Measurements from ENCODE around the gene SRD5A1.

The SRD5A1 gene

GRCh38 chr5:6604341-6604740, 28.9 kb upstream of the SRD5A1 start:
- no peak for DNase-seq (ENCODE audit: low read depth in 2 of 2)

DNA sequence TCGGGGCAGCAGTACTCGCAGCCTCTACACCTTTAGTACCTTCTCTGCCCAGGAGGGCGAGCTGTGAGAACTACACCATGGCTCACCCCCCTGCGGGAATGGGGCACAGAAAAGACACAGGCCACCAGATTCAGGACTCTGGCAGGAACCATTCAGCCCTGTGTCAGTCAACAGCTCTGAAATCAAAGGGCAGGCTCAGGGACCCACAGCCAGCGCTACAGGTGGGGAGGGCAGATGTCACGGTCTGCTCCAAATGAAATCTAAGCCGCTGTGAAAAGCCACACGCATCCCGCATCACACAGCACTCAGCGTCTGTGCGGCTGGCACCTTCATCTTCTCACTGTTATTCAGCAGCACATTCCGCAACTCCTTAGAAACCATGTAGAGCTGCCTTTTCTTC, 28.3 kb upstream of the SRD5A1 start:
- no peak for DNase-seq (ENCODE audit: low read depth in 2 of 2)

GRCh38 chr5:6606884-6607558, 26.2 kb upstream of the SRD5A1 start:
- DNase-seq (ENCODE audit: low read depth in 2 of 2): no peak

DNA sequence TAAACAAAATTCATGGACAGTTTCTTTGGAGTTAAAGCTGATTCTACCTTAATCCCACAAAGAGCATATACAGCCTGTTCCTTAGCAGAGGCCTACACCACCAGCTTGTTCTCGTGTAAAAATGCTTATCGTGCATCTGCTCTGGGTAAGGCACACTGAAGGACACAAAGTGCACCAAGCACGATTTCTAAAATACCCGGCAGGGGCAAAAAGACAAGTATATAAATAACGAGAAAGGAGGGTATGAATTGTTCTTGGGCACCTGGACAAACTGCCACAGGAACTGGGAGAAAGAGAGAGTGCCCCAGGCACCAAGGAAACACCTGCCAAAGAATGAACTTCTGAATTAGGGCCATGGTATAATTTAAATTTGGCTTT, 25.7 kb upstream of the SRD5A1 start:
- no peak for DNase-seq (ENCODE audit: low read depth in 2 of 2)

DNA sequence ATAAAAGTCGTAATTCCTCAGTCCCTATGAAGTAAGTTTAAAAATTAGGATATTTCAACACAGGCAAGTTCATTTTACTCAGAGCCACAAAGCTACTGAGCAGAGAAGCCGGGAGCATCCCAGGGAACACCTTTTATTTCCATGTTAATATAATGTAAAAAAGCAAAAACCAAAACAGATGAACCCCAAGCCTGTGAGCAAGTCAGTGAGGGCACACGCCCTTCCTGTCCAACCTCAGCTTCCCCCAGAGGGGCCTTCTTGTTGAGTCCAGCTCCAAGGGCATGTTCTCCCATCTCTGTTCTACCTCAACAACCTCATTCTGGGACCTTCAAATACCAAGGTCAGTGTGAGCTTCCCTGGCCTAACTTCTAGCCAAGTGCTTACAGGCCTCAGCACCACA, 25.2 kb upstream of the SRD5A1 start:
- no peak for DNase-seq (ENCODE audit: low read depth in 2 of 2)

- DNase-seq (ENCODE audit: low read depth in 2 of 2): no peak
These were observed 21.6 kb upstream of the SRD5A1 start for GRCh38 chr5:6611334-6612256.

GRCh38 chr5:6615034-6615815, 18.0 kb upstream of the SRD5A1 start:
- no peak for DNase-seq (ENCODE audit: low read depth in 2 of 2)

DNA sequence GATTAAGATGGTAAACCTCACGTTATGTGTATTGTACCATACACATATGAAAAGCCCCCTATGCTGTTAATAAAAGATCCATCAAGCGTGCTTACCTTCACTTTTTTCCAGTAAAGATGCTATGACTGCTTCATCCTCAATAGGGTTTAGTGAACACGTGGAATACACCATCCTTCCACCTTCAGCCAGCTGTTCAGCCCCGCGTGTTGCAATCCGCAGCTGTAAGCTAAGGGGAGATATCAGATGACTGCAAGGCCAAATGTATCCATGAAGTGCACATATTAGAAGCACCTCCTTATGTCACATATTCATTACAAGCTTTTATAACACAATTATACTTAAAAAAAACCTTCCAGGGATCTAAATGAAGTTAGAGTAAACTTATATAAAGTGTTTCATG, 16.6 kb upstream of the SRD5A1 start:
- no peak for DNase-seq (ENCODE audit: low read depth in 2 of 2)

GRCh38 chr5:6623228-6623627, 10.0 kb upstream of the SRD5A1 start:
- DNase-seq (ENCODE audit: low read depth in 2 of 2): no peak

DNA sequence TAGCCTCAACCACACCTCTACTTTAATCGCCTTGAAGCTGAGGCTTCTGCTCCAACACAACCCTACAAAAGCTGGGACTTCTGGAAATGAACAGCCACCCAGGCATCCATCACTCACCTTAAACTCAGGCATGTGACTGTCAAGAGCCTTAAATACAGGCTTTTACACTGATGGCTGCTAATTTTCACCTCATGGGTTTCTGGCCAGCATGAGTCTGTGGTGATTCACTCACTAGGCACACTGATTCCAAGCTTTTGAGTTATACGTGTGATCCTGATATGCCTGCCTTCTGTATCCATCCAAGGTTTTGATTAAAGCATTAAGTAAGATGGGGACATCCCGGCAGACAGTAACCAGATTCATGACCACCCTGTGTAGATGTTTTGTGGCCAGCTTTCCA, 9.3 kb upstream of the SRD5A1 start:
- no peak for DNase-seq (ENCODE audit: low read depth in 2 of 2)

DNA sequence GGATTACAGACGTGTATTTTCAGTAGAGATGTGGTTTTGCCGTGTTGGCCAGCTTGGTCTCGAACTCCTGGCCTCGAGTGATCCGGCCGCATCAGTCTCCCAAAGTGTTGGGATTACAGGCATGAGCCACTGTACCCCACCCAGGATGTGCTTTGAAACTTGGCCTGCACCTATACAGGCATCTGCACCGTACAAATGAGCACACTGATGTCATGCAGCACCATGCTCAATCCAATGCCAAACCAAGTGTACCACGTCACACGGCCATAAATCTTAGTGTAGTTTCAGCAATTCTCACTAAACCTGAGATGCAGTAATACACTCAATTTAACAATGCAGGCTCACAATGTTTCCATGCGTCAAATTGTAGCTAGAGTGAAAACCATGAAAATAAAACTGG, 6.7 kb upstream of the SRD5A1 start:
- no peak for DNase-seq (ENCODE audit: low read depth in 2 of 2)

DNA sequence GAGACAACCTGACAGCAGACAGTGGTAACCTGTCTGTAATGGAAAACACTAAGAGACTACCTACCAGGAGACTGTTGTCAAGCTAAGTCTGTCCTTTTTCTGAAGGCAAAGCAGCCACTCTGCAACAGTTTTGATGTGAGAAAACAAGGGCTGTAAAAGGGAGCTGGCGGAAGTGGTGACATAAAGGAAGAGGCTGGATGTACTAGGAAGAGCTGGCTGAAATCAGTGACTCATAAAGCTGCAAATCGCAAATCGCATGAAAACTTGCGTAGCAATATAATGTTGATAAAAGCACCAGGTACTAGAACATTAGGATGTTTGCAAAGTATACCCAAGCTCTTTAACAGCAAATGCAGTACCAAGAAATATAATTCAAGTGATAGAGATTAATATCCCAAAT, 1.8 kb upstream of the SRD5A1 start:
- DNase-seq (ENCODE audit: low read depth in 2 of 2): no peak

DNA sequence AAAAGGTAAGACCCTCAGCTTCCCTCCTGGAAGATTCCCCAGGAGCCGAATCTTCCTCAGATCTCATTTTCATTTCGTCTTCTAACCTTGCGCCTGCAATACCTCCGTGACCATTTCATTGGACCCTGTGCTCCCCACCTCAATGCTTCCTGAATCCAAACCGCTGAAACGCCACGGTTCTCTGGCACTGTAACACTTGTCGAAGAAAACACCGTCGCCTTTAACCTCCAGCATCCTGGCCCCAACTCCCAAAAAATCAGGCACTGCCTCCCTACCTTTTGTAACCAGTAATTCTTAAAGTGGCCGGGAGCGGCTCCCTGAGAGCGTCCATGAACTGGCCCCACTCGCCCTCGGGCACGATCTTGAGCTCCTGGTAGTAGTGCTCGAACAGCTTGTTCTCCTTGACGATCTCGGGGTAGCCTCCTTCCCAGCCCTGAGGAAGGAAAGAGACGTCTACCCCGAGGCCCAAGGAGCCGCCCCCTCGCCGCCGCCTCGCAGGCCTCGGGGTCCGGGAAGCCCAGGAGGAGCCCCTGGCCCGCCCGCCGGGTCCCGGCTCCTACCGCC, 834 bp upstream of the SRD5A1 start:
- no peak for DNase-seq (ENCODE audit: low read depth in 2 of 2)

DNA sequence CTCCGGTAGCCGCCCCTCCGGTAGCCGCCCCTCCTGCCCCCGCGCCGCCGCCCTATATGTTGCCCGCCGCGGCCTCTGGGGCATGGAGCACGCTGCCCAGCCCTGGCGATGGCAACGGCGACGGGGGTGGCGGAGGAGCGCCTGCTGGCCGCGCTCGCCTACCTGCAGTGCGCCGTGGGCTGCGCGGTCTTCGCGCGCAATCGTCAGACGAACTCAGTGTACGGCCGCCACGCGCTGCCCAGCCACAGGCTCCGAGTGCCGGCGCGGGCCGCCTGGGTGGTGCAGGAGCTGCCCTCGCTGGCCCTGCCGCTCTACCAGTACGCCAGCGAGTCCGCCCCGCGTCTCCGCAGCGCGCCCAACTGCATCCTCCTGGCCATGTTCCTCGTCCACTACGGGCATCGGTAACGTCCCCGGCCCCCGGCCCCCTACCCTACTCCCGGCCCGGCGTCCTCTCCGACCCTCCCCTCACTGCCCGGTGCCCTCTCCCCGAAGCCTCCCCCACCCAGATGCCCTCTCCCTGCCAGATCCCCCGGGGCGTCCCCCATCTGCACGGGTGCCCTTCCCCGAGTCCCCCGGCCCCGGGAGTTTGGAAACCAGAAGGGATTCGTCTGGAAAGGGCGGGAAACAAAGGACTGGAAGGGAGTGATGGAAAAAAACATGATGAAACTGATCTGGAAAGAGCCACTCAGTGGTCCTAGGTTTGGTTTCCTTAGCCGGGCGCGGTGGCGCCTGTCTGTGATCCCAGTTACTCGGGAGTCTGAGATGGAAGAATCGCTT, 417 bp downstream of the SRD5A1 start:
- no peak for DNase-seq (ENCODE audit: low read depth in 2 of 2)

DNA sequence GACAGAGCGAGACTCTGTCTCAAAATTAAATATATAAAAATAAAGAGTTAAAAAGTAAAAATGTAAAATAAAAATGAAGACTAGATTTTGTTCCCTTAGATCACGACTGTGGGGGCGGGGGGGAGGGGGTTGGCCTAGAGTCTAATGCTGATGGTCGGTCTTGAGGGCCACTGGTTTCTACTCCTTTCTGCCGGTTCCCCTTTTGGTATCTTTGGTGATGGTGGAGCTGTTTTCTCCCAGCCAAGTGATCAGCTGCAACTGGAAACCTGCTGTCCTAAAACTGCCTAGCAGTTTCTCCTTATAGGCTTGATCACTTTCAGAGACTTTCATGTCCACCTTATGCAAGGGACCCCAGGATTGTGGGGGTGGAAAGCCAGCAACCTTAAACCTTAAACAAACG, 1.1 kb downstream of the SRD5A1 start:
- DNase-seq (ENCODE audit: low read depth in 2 of 2): no peak

DNA sequence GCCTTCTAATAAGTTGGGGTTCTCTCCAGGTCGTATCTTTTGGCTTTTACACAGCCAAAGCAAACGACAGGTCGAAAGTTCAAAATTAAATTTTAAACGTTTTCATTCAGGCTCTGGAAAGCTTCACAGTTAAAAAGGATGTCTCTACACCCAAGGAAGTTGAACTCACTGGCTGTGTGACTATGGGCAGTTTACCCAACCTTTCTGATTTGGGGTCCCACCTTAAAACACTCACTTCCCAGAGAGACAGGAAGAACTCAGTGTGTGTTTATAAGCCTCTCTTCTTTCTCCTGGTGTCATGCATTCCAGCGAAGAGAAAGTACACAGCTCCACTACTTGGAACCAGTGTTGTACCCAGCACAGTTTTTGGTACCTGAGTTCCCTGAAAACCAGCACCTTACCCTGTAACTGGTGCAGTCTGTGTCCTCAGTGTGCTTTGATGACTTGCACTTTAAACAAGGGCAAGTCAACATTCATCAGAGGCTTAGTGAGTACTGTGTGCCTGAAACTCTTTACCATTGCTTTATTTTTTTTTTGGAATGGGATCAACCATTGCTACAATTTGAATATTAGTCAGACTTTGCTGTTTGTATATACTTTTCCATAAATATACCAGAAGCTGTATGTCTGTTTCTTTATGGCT, 1.7 kb downstream of the SRD5A1 start:
- no peak for DNase-seq (ENCODE audit: low read depth in 2 of 2)

DNA sequence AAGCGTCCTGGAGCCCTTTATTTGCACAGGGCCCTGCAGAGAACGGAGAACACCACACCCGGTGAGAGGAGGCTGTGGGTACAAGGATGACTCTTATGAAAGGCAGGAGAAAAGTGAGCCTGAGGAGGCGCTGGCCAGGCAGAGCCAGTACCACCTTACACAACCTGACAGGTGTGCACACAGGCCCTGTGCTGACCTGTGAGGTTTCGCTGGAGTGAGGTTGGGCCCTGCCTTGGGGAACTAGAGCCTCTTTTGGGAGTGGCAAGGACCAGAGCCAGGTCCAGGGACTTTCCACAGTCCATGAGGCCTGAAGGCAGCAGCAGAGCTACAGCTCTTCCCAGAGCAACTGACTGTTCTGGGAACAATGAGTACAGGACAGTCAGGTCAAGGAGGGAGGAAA, 3.1 kb downstream of the SRD5A1 start:
- no peak for DNase-seq (ENCODE audit: low read depth in 2 of 2)

DNA sequence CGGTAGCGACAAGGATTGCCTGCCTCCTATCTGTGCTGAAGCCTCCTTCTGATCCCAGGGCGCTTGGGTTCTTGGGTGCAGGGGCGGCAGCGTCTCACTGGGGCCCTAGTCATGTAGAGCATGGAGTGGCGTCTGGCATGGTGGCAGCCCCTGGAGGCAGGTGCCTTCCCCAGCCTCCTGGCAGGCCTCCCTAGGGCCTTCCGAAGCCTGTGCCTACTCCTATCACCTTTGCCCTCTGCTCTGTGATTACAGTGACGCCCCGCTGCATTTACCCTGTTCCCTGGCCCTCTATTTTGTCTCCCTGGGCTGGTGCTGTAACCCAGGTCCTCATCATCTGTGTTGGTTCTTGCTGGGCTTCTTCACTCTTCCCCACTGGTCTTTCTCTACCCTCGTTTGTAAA, 3.8 kb downstream of the SRD5A1 start:
- DNase-seq (ENCODE audit: low read depth in 2 of 2): no peak

- DNase-seq (ENCODE audit: low read depth in 2 of 2): no peak
These were observed 4.3 kb downstream of the SRD5A1 start for GRCh38 chr5:6637590-6637989.

- no peak for DNase-seq (ENCODE audit: low read depth in 2 of 2)
These were observed 5.0 kb downstream of the SRD5A1 start for GRCh38 chr5:6638236-6638635.

DNA sequence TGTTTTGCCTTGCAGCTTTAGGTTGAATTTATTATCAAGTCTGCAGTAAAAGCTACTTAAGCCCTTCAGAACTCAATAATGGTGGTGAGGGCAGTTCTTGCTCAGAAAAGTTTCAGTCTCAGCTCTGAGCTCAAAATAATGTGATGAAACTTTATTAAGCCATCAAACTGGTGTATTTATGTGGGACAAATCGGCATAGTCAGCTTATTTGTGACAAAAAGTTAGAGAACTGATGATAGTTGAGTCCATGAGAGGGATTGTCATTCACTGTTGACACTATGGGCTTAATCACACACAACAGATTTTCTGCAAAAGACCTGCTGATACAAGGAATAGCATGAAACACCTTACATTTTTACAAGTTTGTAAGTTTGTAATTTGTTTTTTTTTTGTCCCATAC, 9.4 kb downstream of the SRD5A1 start:
- no peak for DNase-seq (ENCODE audit: low read depth in 2 of 2)
